GM18519 (cell line): ENCODE data around the gene DPP10.
"Not testable (repeated sequence)": the region's sequence is repeated elsewhere in the genome, so short reads cannot be mapped to it uniquely, and the experiment has no call there.

Experiments used
- ATAC-seq: cut with Tn5 transposase; IDR thresholded peaks from one replicate; pipeline ENCODE4 v1.9.1; 2021; ENCODE audit warnings: mild to moderate bottlenecking, moderate library complexity; ENCODE audit not compliant: unreplicated experiment, low FRiP score

DPP10 gene

GRCh38 chr2:114499101-114499500, 56.7 kb downstream of the DPP10 start:
- no peak for ATAC-seq

- ATAC-seq, result no peak
Measured at GRCh38 chr2:114507744-114508143, 65.3 kb downstream of the DPP10 start.

GRCh38 chr2:114515882-114516281, 73.4 kb downstream of the DPP10 start:
- no peak for ATAC-seq

GRCh38 chr2:114517580-114517979, 75.1 kb downstream of the DPP10 start:
- ATAC-seq, result no peak

DNA sequence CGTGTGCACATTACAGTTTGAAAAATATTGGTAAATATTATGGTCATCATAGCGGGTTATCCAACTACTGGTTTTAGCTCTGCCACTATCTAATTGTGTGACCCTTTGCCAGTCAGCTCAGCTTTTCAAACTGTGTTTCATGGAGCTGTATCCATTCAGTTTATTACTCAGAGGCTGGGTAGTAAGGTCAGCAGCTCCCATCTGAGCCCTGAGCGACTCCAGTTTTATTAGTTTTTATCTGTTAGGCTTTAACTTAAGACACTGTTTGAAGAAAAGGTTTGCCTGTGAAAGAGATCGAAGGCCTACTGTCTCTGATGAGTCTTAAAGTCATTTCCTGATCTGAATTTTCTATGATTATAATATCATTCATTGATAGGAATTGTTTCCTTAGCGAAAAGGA, 76.3 kb downstream of the DPP10 start:
- no peak for ATAC-seq

DNA sequence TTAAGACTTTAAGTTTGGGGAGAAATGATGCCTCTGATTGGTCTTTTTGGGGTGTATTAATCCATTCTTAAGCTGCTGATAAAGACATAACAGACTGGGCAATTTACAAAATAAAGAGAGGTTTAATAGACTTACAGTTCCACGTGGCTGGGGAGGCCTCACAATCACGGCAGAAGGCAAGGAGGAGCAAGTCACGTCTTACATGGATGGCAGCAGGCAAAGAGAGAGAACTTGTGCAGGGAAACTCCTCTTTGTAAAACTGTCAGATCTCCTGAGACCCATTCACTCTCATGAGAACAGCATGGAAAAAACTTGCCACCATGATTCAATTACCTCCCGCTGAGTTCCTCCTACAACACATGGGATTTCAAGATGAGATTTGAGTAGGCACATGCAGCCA, 80.2 kb downstream of the DPP10 start:
- not testable (repeated sequence) for ATAC-seq

DNA sequence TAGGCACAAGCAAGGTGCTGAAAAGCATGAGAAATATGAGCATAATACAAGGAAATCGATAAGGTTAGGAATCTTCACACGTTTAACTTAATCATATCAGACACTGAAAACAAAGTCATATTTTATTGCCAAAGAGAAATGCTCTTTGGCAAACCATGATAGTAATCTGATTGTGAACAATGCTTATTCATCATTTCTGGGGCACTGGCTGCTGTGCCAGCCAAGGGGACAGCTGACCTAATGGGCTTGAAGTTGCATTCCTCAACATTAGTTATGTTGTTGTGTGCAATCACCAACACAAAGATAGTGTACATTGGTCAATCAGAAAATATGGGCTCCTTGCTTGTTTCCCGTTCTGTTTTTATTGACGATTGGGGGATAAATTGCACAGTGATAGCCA, 83.5 kb downstream of the DPP10 start:
- no peak for ATAC-seq

DNA sequence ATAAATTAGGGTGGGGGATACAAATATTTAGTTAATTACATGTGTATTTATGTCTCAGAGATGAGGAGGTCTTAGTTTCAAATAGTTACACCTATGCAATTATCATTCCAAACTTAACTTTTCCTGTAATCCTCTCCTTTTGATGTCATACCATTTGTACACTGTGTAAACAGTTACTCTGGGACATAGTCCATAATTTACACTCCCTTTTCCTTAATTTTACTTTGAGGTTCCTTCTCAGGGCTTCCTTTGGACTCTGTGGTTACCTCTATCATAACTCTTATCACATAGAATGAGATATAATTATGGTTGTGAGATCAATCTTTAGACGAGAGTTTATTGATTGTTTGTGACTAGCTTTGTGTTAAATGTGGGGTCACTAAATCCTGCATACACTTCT, 84.4 kb downstream of the DPP10 start:
- ATAC-seq, result no peak

DNA sequence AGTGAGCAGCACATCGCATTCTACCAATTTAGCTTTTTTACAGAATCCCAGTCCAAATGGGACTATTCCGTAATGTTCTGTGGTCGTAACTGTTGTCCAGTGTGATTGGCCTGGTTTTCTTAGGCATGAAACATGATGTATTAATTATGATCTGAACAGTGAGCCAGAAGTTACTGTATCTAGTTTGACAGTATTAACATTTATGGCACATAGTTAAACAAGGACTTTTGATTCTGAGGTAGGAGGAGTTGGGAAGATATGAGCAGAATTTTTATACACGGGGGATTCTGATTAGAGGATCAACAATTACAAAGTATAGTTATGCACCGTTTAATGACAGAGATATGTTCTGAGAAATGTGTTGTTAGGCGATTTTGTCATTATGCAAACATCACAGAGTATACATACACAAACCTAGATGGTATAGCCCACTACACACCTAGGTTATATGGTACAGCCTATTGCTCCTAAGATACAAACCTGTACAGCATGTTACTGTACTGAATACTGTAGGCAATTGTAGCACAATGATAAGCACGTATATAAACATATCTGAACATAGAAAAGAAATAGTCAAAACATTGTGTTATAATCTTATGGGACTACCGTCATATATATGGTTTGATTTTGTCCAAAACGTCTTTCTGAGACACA, 85.0 kb downstream of the DPP10 start:
- ATAC-seq, result no peak

GRCh38 chr2:114534116-114535084, 92.0 kb downstream of the DPP10 start:
- no peak for ATAC-seq

DNA sequence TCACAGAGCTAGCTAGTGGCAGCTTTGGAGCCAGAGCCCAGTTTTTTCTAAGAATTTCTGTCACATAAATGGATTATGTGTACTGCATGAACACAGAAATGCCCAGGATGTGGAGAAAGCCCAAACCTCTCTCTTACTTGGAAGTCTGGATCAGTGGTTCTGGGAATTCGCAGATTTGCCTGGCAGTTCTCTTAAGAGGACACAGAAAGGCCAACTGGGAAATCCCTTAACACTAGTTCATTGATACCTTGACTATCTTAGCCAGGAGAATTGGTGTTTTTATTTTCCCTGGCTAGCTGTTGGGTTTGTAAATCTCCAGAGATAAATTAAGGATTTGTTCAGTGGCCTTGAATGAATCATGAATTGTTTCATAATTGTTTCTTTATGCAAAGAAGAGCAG, 95.3 kb downstream of the DPP10 start:
- ATAC-seq, result no peak

- ATAC-seq, result no peak
Measured at GRCh38 chr2:114542695-114543094, 100.3 kb downstream of the DPP10 start.

- ATAC-seq, result no peak
Measured at GRCh38 chr2:114543236-114543766, 100.9 kb downstream of the DPP10 start.

- no peak for ATAC-seq
Measured at GRCh38 chr2:114545052-114545451, 102.6 kb downstream of the DPP10 start.

DNA sequence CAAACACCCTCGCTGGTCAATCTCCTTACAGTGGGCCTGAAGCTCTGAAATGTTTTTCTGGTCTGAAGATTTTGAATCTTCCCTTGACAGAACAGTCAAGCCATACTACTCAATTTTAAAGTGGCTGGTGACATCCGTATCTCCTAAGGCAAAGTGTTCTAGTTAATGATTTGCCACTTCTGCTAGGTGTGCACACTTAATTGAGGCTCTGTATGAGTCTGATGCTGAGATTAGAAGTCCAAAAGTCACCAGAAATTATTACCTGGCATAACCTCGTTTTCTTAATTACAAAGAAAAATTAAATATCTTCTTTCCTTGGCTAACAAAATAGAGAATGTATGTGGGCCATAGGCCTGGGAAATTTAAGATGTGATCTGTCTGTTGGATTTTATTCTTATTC, 104.1 kb downstream of the DPP10 start:
- no peak for ATAC-seq

DNA sequence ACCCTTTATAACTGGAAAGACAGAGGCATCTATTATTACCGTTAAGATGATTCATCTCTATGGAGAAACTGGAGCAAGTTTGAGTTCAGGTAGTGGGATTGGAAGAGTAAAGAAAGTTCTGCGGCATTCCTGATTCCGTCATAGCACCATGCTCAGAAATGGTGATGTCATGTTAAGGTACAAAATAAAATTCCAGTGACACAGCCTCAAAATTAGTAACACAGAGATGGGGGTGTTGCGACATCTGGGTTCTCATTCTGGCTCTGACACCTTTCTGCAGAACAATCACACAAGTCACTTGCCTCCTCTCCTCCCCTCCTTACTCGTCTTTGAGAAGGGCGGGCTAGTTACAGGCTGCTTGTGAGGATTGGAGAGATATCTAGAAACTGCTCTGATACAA, 105.7 kb downstream of the DPP10 start:
- ATAC-seq, result no peak

- ATAC-seq, result no peak
Measured at GRCh38 chr2:114550364-114550763, 107.9 kb downstream of the DPP10 start.

DNA sequence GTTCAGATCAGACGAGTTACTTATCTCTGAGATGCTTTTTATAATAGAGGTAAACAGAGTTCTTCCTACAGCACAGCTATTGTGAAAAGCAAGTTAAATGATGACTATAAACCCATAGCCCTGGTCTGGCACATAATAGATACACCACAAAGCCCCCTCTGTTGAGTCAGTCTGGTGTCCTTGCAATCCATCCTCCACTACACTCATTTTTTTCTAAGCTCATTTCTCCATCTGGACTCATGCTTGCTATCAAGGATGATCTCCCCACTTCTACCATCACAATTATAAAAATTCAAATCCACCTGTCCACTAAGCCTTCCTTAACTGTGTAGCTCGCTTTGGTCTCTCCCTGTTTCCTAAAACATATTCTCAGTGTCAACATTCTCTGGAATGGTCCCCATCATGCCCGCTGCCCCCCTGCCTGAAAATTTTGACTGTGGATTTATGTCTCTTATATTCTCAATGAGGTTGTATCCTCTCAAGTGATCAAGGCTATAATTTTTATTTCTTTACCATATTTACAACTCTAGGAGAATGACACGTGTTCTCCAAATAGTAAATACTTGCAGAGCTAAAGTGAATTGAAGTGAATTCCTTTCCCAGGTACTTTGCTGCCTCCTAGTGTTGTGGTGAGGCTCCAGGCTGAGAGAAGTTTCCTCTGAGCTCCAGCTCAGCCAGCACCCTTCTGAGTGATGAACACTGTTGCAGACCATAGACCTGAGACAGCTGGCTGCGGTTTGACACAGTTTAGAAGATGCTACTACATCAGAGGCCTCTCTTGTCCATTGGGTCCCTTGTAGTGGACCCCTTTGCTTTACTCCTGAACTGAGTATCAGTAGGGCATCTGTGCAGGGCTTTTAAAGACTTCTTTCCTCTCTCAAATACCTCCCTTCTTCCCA, 108.7 kb downstream of the DPP10 start:
- ATAC-seq, result peak; percentile 63

DNA sequence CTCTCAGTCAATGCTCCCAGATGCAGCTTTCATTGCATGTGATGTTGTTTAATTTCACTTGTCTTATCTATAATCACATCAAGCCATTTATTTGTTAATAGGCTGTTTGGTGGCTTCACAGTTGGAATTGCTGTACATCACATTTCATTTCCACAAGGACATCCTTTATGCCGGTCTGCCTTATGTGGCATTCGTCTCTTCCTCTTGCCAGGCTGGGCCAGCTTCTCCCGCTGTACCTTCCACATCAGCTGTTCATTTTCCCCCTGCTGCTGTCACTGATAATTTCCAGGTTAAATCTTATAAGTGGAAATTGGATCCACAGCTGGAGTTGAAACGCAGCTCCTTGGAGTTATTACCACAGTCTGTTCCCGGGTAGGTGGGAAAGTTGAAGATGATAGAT, 110.6 kb downstream of the DPP10 start:
- ATAC-seq, result no peak

- ATAC-seq, result no peak
Measured at GRCh38 chr2:114569166-114569565, 126.7 kb downstream of the DPP10 start.

- no peak for ATAC-seq
Measured at GRCh38 chr2:114577657-114578056, 135.2 kb downstream of the DPP10 start.
